Measurements from ENCODE around the gene HSBP1L1.

Gene HSBP1L1

GRCh38 chr18:80012714-80013113 is 48.3 kb downstream of the HSBP1L1 start:
- no peak for TF ChIP-seq CTCF (IDR thresholded peaks at IDR 0.05; ENCODE audit: low read depth, low read length, missing control alignments)
- DNase-seq (ENCODE audit: extremely low read depth, low read depth) = no peak
- H3K4me3 ChIP-seq (replicated peaks; ENCODE audit: low read depth, low read length) = no peak overlapping the region

All from HFF-Myc (cell line).